OCI-LY1 (cell line): ENCODE results near the gene MED26.

ENCODE experiments used
- H2AFZ ChIP-seq: fragments of 200-600 bp; sonication (generic), shearing (Covaris generic); 2 replicates; pipeline ENCODE4 v1.6.0; 2014; ENCODE audit warnings: antibody characterized with exemption, mild to moderate bottlenecking, low read length
- H3F3A ChIP-seq: fragments of 200-600 bp; sonication (generic), shearing (Covaris generic); 2 replicates; pipeline ENCODE4 v1.6.0; 2014; ENCODE audit warnings: mild to moderate bottlenecking, antibody characterized with exemption, low read length, moderate library complexity; ENCODE audit not compliant: insufficient read depth
- H3K27ac ChIP-seq: fragments of 200-600 bp; sonication (generic); 2 replicates; pipeline ENCODE4 v1.5.1; 2014; ENCODE audit warnings: low read length, mixed run types, mild to moderate bottlenecking, low read depth; ENCODE audit not compliant: poor library complexity, severe bottlenecking
- H3K27me3 ChIP-seq: fragments of 200-600 bp; sonication (generic); 2 replicates; pipeline ENCODE4 v1.6.0; 2014; ENCODE audit warnings: antibody characterized with exemption, mild to moderate bottlenecking, low read length, moderate library complexity; ENCODE audit not compliant: insufficient read depth
- H3K36me3 ChIP-seq: fragments of 200-600 bp; sonication (generic); 2 replicates; pipeline ENCODE4 v1.6.1; 2014; ENCODE audit warnings: mild to moderate bottlenecking, antibody characterized with exemption, low read length, moderate library complexity, mixed read lengths; ENCODE audit not compliant: insufficient read depth
- H3K4me1 ChIP-seq: fragments of 200-600 bp; sonication (generic); 2 replicates; pipeline ENCODE4 v1.5.1; 2014; ENCODE audit warnings: mild to moderate bottlenecking, low read length, moderate library complexity; ENCODE audit not compliant: insufficient read depth, severe bottlenecking
- H3K4me2 ChIP-seq: fragments of 200-600 bp; sonication (generic), shearing (Covaris generic); 2 replicates; pipeline ENCODE4 v1.6.1; 2014; ENCODE audit warnings: low read length
- H3K4me3 ChIP-seq: fragments of 200-600 bp; sonication (generic); 2 replicates; pipeline ENCODE4 v1.5.1; 2014; ENCODE audit warnings: low read length, low read depth, mild to moderate bottlenecking, mixed read lengths; ENCODE audit not compliant: poor library complexity, severe bottlenecking
- H3K79me2 ChIP-seq: fragments of 200-600 bp; shearing (Covaris generic); 2 replicates; pipeline ENCODE4 v1.6.1; 2016; ENCODE audit warnings: mixed run types, low read length, mixed read lengths; ENCODE audit not compliant: insufficient read depth
- H3K9ac ChIP-seq: fragments of 200-600 bp; sonication (generic), shearing (Covaris generic); 2 replicates; pipeline ENCODE4 v1.6.1; 2014; ENCODE audit warnings: mild to moderate bottlenecking, low read length, mixed read lengths
- H3K9me2 ChIP-seq: fragments of 200-600 bp; sonication (generic), shearing (Covaris generic); 2 replicates; pipeline ENCODE4 v1.6.1; 2014; ENCODE audit warnings: low read depth, mild to moderate bottlenecking, low read length, mixed read lengths
- H3K9me3 ChIP-seq: fragments of 200-600 bp; shearing (Covaris generic); 2 replicates; pipeline ENCODE4 v1.6.1; 2014; ENCODE audit warnings: low read length, mixed read lengths
- H4K20me1 ChIP-seq: fragments of 200-600 bp; sonication (generic), shearing (Covaris generic); 2 replicates; pipeline ENCODE4 v1.6.0; 2016; ENCODE audit warnings: mild to moderate bottlenecking, low read length; ENCODE audit not compliant: insufficient read depth
- EZH2 ChIP-seq: fragments of 200-600 bp; sonication (generic), shearing (Covaris generic); IDR thresholded peaks from 2 replicates; pipeline ENCODE4 v1.8.0; 2017; ENCODE audit warnings: borderline replicate concordance, mixed run types, mild to moderate bottlenecking, antibody characterized with exemption, low read length, moderate library complexity, mixed read lengths
- TF ChIP-seq, protein P1 (sequence below): fragments of 200-600 bp; sonication (generic), shearing (Covaris generic); IDR thresholded peaks from 2 replicates; pipeline ENCODE4 v1.5.1; 2017; ENCODE audit warnings: mild to moderate bottlenecking, antibody characterized with exemption, low read length, moderate library complexity, mixed read lengths

MED26 gene

DNA sequence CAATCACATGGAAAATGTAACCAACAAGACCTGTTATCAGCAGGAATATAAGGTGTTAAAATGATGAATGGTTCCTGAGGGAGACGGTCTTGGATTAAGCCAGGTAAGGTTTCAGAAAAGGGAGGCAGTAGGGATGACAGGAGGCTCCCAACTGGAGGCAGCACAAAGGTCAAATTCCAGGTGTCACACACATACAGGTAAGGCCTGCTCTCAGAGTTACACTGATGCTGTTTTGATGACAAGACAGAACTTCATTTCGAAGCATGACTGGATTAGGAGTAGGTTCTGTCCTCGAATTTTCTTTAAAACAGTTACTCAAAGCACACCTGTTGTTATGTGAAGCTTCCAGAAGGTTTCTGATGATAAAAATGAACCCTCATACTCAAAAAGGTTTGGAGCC is 7.4 kb downstream of the MED26 start:
- no peaks in the 10 kb centered on the region for H3F3A ChIP-seq
- peak overlapping the region; percentile 56 for H3K27ac ChIP-seq
- H3K4me2 ChIP-seq, result peak overlapping the region; percentile 62; the same call in 1 of the 2 replicates
- H2AFZ ChIP-seq, result no peak overlapping the region
- H3K4me1 ChIP-seq, result peaks cover 100% of the 10 kb centered on the region
- H4K20me1 ChIP-seq, result no peaks in the 10 kb centered on the region
- TF ChIP-seq, protein P1, sequence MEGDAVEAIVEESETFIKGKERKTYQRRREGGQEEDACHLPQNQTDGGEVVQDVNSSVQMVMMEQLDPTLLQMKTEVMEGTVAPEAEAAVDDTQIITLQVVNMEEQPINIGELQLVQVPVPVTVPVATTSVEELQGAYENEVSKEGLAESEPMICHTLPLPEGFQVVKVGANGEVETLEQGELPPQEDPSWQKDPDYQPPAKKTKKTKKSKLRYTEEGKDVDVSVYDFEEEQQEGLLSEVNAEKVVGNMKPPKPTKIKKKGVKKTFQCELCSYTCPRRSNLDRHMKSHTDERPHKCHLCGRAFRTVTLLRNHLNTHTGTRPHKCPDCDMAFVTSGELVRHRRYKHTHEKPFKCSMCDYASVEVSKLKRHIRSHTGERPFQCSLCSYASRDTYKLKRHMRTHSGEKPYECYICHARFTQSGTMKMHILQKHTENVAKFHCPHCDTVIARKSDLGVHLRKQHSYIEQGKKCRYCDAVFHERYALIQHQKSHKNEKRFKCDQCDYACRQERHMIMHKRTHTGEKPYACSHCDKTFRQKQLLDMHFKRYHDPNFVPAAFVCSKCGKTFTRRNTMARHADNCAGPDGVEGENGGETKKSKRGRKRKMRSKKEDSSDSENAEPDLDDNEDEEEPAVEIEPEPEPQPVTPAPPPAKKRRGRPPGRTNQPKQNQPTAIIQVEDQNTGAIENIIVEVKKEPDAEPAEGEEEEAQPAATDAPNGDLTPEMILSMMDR, result no peak
- TF ChIP-seq EZH2, result no peak
- H3K27me3 ChIP-seq, result no peaks in the 10 kb centered on the region
- no peaks in the 10 kb centered on the region for H3K9me3 ChIP-seq
- H3K9ac ChIP-seq, result no peak overlapping the region; the same call in 1 of the 2 replicates
- H3K36me3 ChIP-seq, result peaks cover 26% of the 10 kb centered on the region; the same call in 1 of the 2 replicates
- peaks cover 100% of the 10 kb centered on the region for H3K79me2 ChIP-seq
- H3K9me2 ChIP-seq, result no peaks in the 10 kb centered on the region
- no peak overlapping the region for H3K4me3 ChIP-seq

GRCh38 chr19:16620018-16620417 is 8.0 kb downstream of the MED26 start:
- no peaks in the 10 kb centered on the region for H4K20me1 ChIP-seq
- no peaks in the 10 kb centered on the region for H3F3A ChIP-seq
- no peaks in the 10 kb centered on the region for H3K27me3 ChIP-seq
- H3K9ac ChIP-seq, result no peak overlapping the region; the same call in 1 of the 2 replicates
- no peak overlapping the region for H2AFZ ChIP-seq
- H3K4me1 ChIP-seq, result peaks cover 100% of the 10 kb centered on the region
- H3K9me2 ChIP-seq, result no peaks in the 10 kb centered on the region
- H3K36me3 ChIP-seq, result peaks cover 21% of the 10 kb centered on the region; the same call in 1 of the 2 replicates
- TF ChIP-seq, protein P1, result no peak
- no peak for TF ChIP-seq EZH2
- H3K4me3 ChIP-seq, result no peak overlapping the region
- peaks cover 99% of the 10 kb centered on the region for H3K79me2 ChIP-seq
- H3K9me3 ChIP-seq, result no peaks in the 10 kb centered on the region
- H3K4me2 ChIP-seq, result peak overlapping the region; percentile 62; the same call in 1 of the 2 replicates
- peak overlapping the region; percentile 56 for H3K27ac ChIP-seq

- peak overlapping the region; percentile 56 for H3K27ac ChIP-seq
- H3F3A ChIP-seq, result no peaks in the 10 kb centered on the region
- no peaks in the 10 kb centered on the region for H4K20me1 ChIP-seq
- H3K9me2 ChIP-seq, result no peaks in the 10 kb centered on the region
- H3K9me3 ChIP-seq, result no peaks in the 10 kb centered on the region
- H3K4me2 ChIP-seq, result peak overlapping the region; percentile 62; the same call in 1 of the 2 replicates
- peaks cover 97% of the 10 kb centered on the region for H3K4me1 ChIP-seq
- peak overlapping the region; percentile 6 for H3K4me3 ChIP-seq
- H3K27me3 ChIP-seq, result no peaks in the 10 kb centered on the region
- peaks cover 99% of the 10 kb centered on the region for H3K79me2 ChIP-seq
- TF ChIP-seq, protein P1, result no peak
- no peak for TF ChIP-seq EZH2
- H3K36me3 ChIP-seq, result peaks cover 17% of the 10 kb centered on the region; the same call in 1 of the 2 replicates
- H3K9ac ChIP-seq, result peak overlapping the region; percentile 6; the same call in 1 of the 2 replicates
- H2AFZ ChIP-seq, result no peak overlapping the region
Observed at GRCh38 chr19:16619457-16619856, 8.5 kb downstream of the MED26 start.
